DMS153 (cell line): Measurements from ENCODE around the gene ADAMTS14.

Source experiments
- DNase-seq: peaks from one replicate; lab custom pipeline; 2025; lab: John Stamatoyannopoulos, UW

Gene ADAMTS14

DNA sequence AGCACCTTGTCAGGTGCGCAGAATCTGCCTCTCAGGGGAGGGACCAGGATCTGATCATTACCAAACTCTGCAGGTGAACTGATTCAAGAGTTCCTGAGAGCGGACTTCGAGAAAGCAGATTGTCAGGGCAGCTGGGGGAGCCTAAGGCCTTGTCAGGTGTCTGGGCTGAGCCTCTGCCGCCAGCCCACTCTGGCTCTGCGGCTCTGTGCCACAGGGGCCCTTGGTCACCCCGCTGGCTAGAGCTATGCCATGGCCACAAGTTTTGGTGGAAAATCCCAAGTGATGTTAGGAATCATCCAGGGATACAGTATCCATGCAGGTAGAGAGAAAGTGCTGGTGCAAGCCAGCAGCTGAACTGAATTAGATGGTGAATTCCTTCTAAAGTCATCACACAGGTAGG is 4.2 kb downstream of the ADAMTS14 start:
- no peak for DNase-seq

- no peak for DNase-seq
Observed at GRCh38 chr10:70677016-70677415, 4.7 kb downstream of the ADAMTS14 start.

- DNase-seq = no peak
Observed at GRCh38 chr10:70677620-70678249, 5.4 kb downstream of the ADAMTS14 start.

DNA sequence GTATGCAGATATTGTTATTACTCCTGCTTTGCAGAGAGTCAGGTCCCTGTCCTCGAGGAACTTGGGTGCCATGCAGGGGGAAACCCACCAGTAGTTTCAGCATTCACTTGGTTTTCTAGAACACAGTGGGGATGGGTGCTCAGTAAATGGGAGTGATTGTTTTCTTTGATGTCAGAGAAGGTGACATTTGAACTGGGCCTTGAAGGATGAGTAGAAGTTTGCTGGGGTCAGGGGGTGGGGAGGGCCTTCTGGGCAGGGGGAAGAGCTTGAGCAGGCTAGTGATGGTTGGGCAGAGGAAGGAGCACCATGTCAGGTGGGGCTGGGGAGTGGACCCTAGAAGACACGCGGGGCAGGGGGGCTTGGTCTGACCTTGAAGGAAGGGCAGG is 5.9 kb downstream of the ADAMTS14 start:
- DNase-seq = no peak

DNA sequence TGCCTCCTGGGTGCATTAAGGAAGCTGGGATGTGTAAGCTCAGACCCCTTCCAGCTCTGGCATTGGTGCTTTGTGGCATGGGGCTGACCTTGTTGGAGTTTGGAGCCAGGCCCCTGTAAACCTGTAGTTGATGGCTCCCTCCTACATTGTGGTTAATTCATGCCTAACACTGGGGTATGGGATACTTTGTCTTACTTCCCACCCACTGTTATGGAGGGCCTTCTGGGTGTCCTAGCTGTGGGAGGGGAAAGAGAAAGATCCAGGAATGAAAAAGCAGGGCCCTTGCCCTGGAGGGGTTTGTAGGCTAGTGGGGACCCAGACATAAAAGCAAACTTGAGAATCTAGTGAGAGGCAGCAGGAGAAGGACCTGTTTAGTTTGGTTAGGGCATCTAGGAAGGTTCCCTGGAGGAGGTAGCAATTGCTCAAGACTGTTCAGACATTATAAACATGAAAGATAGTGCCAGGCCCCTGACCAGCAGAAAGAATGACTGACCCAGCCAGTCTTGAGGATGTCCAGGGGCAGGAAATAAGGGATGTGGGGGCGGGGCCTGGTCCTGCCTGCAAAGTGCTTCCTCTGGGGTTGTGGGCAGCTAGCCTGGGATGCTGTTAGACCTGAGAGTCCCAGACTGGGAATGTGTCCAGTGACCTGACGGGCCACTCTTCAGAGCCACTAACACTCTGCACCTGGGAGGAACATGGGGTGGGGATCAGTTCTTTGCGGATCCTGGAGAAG is 6.6 kb downstream of the ADAMTS14 start:
- no peak for DNase-seq

GRCh38 chr10:70679498-70679897 is 7.2 kb downstream of the ADAMTS14 start:
- no peak for DNase-seq

- no peak for DNase-seq
Observed at GRCh38 chr10:70680899-70681730, 8.8 kb downstream of the ADAMTS14 start.

DNA sequence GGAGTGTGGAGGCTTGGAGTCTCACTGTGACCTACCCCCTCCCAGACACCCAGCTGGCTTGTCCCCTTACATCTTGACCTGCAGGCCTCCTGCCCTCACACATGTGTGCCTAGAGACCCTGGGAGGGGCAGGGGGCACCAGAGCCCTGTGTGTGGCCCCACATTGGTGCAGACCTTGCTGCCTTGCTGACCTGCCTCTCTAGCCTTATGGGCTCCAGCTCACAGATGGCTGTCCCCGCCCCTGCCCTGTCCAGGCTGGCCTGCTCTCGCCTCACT is 9.4 kb downstream of the ADAMTS14 start:
- no peak for DNase-seq

GRCh38 chr10:70682920-70683600 is 10.8 kb downstream of the ADAMTS14 start:
- no peak for DNase-seq

DNA sequence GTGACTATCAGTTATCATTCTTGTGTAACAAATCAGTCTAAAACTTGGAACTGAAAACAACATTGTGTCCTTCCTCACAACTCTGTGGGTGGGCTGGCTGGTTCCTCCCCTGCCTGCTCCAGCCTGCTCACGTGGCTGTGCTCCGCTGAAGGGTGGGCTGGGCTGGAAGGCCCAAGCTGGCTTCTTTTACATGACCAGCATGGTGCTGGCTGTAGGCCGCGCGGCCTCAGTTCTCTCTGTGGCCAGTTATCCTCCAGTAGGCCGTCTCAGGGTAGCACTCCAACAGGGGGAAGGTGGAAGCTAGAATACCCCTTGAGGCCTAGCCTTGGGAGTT is 11.3 kb downstream of the ADAMTS14 start:
- no peak for DNase-seq

DNA sequence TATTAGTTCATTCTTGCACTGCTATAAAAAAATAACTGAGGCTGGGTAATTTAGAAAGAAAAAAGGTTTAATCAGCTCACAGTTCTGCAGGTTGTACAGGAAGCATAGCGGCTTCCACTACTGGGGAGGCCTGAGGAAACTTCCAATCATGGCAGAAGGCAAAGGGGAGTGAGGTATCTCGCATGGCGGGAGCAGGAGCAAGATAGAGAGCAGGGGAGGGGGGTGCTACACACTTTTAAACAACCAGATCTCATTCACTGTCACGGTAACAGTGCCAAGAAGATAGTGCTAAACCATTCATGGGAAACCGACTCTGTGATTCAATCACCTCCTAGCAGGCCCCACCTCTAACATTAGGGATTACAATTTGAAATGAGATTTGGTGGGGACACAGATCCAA is 11.6 kb downstream of the ADAMTS14 start:
- no peak for DNase-seq

- DNase-seq = no peak
Observed at GRCh38 chr10:70684374-70684773, 12.1 kb downstream of the ADAMTS14 start.

DNA sequence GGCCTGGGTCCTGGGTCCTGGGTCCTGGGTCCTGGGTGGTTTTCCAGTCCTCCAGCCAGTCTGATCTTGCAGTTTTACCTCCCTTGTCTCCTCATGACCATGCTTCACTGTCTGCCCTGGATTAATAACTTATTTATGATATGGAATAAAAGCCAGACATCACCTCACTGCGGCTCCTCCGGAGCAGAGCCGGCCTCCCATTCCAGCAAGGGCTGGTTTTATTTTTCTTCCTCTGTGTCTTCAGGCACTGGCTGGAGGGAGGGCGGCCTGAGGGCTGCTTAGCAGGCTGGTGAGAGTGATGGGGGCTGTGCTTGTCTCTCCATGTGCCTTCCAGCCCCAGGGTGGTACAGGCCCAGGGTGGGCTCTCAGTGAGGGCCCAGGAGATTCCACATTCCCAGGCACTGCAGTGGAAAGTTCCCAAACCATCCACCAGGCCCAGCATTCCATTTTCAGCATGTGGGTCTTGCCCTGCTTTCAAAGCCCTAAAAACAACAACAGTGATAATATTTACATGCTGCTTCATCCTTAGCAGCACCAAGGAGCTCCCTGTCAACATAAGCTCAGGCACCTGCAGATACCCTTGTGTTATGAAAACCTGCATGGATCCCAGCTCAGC is 12.6 kb downstream of the ADAMTS14 start:
- no peak for DNase-seq

GRCh38 chr10:70685455-70685911 is 13.2 kb downstream of the ADAMTS14 start:
- no peak for DNase-seq

- DNase-seq = no peak
Observed at GRCh38 chr10:70688828-70689227, 16.5 kb downstream of the ADAMTS14 start.

DNA sequence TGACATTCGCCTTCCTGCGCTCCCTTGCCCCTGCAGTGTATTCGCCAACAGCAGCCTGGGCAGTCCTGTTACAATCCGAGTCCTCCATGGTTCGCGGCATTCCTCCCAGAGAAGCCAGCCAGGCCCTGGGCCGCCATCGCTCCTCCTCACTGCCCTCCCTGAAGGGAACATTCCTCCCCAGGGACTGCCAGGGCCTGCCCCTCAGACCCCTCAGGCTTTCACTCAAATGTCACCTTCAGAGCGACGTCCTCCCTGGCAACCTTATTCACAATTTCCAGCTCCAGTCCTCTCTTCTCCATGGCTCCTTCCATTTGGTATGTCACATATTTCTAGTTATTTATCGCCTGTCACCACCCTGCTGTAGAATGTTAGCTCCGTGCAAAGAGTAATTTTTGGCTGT is 17.4 kb downstream of the ADAMTS14 start:
- DNase-seq = no peak

GRCh38 chr10:70690589-70690988 is 18.3 kb downstream of the ADAMTS14 start:
- peak; percentile 32 for DNase-seq

GRCh38 chr10:70691611-70692010 is 19.3 kb downstream of the ADAMTS14 start:
- DNase-seq = no peak

DNA sequence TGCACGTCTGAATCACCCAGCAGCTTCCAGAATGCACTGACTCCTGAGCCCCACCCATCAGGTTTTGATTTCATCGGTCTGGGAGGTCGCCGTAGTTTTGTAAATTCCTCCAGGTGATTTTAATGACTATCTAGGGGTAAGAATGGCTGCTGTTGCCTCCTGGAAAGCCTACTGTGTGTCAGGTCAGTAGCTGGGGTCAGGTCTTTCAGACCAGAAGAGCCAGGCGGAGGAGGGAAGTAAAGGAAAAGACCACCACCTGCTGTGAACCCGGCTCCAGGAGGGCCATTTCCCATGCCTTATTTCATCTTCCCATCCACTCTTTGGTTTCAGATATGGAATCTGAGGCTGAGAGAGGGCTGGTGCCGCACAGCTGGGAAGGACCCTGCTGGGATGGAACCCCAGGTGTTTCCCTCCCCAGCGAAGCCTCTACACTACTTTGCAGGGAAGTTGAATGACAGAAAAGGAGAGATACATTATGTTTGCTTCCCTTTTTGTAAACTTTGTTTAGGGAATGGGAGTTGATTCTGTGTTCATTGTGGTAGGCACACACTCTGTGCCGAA is 19.8 kb downstream of the ADAMTS14 start:
- DNase-seq = no peak

DNA sequence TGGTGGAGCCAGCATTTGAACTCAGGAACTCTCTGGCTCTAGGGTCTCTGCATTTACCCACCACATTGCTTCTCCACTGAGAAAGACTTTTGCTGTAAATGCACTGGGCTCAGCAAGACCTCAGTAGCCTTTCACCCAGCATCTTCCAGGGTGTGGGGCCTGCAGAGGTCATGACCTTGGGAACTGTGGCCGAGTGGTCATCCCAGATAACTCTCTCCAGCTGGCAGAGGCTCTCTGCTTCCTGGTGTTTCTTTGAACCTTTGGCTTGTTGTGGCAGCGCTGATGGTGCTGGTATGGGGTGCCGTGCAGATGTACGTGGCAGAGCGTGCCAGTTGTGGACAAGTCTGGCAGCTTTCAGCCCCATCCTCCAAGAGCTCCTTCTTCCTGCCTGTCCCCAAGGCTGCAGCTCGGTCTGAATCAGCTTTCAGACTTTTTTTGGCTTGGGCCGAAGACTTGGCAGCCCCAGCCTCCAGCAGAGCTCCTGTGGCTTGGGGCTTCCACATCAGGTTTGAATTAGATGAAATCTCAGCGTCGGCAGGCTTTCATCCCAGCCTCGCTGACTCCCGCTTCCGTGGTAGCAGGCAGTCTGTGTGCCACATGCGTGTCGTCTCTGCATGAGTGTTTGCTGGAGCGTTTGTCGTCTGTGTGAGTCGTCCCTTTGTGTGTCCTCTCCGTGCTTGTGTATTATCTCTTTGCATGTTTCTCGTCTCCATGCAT is 21.5 kb downstream of the ADAMTS14 start:
- DNase-seq = no peak

- DNase-seq = no peak
Observed at GRCh38 chr10:70694418-70695141, 22.3 kb downstream of the ADAMTS14 start.
